Ovary (tissue), 9 donors: Measurements from ENCODE around the gene IDH2. TPM values are rescaled to one million over a fixed set of nuclear protein-coding genes. Genes with fewer than 3 reads are reported as not detected.

Experiments used
- DNase-seq, 5 donors: peaks; one replicate each; pipeline ENCODE4 v3.0.0-alpha.2; 2019 to 2020
- H3K27ac ChIP-seq, 2 donors: fragments of 200-600 bp; one replicate each; pipeline versions ENCODE4 v1.5.1 to v1.8.0; 2019 to 2022
- H3K27me3 ChIP-seq: fragments of 200-600 bp; one replicate; pipeline ENCODE4 v1.8.0; 2022
- H3K36me3 ChIP-seq: fragments of 200-600 bp; sonication (generic); one replicate; pipeline ENCODE4 v1.5.1; 2019
- H3K4me1 ChIP-seq: one replicate; pipeline ENCODE4 v1.8.1; 2013; ENCODE audit warnings: mild to moderate bottlenecking, moderate library complexity; ENCODE audit not compliant: insufficient read depth
- H3K4me3 ChIP-seq: fragments of 200-600 bp; sonication (generic); one replicate; pipeline ENCODE4 v1.5.1; 2017
- H3K9me3 ChIP-seq, 2 donors: fragments of 200-600 bp in 1 of 2; sonication (generic) in 1 of 2; one replicate each; pipeline versions ENCODE4 v1.5.1 to v1.8.1; 2013 to 2019; ENCODE audit warnings: mild to moderate bottlenecking in 1 of 2, moderate library complexity in 1 of 2
- CTCF ChIP-seq, 3 donors: fragments of 450-650 bp in 2 of 3; fragments of 200-600 bp in 1 of 3; IDR thresholded peaks; one replicate each; pipeline versions ENCODE4 v1.5.1 to v1.8.0; 2016 to 2022; ENCODE audit warnings: antibody characterized with exemption in 3 of 3, mild to moderate bottlenecking in 1 of 3
- EP300 ChIP-seq: sonication (generic); formaldehyde crosslinking; IDR thresholded peaks from one replicate; pipeline ENCODE4 v1.6.1; 2017; ENCODE audit warnings: antibody characterized with exemption
- POLR2A ChIP-seq: fragments of 450-650 bp; IDR thresholded peaks from one replicate; pipeline ENCODE4 v1.6.1; 2017; ENCODE audit warnings: antibody characterized with exemption, mild to moderate bottlenecking, moderate library complexity
- WGBS, 3 donors: extraction: QIAGEN DNeasy Blood & Tissue Kit in 1 of 3; methylation state at CpG; one replicate each; pipeline versions ENCODE4 v1.1.5 to v1.1.7; 2013 to 2017; 5-methylcytosine and 5-hydroxymethylcytosine counted together
- intact Hi-C, 4 donors: fragments of 100-400 bp; cut with DNase I; formaldehyde crosslinking; loops; one replicate each; pipeline versions ENCODE4 v1.11.0 to v1.15.1; 2022 to 2023
- polyA plus RNA-seq, 2 donors: library from polyadenylated mRNA; stranded (reverse); fragments of 200-250 nt in 1 of 2; fragments of 350-450 nt in 1 of 2; fragmentation: Illumina TruSeq in 1 of 2; extraction: RNeasy Lipid Tissue Mini Kit (QIAGEN cat#74804) in 1 of 2; gene quantifications; one replicate each; pipeline ENCODE4 v1.2.3, GENCODE V29; 2013 to 2014
- small RNA-seq: library from RNA; depleted of rRNA; stranded (forward); fragments of <200 nt; gene quantifications from one replicate; pipeline ENCODE3, GENCODE V24; 2016
- total RNA-seq, 7 donors: library from RNA; depleted of rRNA in 2 of 7; stranded (reverse); fragments of >200 nt in 2 of 7; fragmentation: NEBNext Ultra II Directional in 3 of 7; extraction: Animal tissue kit (Norgen Biotek cat#: 25700) in 3 of 7; gene quantifications; one replicate each; pipeline versions ENCODE4 v1.1.0 to v1.2.4, GENCODE V29; 2016 to 2023
- donor health status: DM: no; HTN: no; CAD: no; lungs with moderate emphysema.
- donor health status: DM: no; HTN: no; CAD: no.
- donor health status: Bipolar disorder and iron deficiency.
- donor health status: DM: yes; HTN: yes; CAD: no.
- donor health status: DM: no; HTN: no; CAD: no.
- donor health status: DM: yes; HTN: yes; CAD: no.

The IDH2 gene
- total and polyA plus RNA-seq, 9 donors = 13.7 to 44.6 (median 25.4) TPM

- Histone ChIP-seq H3K36me3 (no peaks in the 10 kb centered on the region), H3K4me3 (no peak overlapping the region), H3K27me3 (no peaks in the 10 kb centered on the region), H3K27ac (no peak overlapping the region), H3K4me1 (peaks cover 25% of the 10 kb centered on the region), H3K9me3 (no peaks in the 10 kb centered on the region)
- no peak for TF ChIP-seq CTCF (IDR thresholded peaks at IDR 0.05)
- TF ChIP-seq EP300 = no peak
- no peak for TF ChIP-seq POLR2A
- peak in 1 of 5 donors; percentile 28 for DNase-seq
- intact Hi-C loops = no loop called here
- WGBS, 3 donors = 76 to 79% (median 77%) methylated on average over 19 of the region's 19 CpGs
Observed at GRCh38 chr15:90035095-90035839, 67.0 kb downstream of the IDH2 start.

- Histone ChIP-seq H3K36me3 (no peaks in the 10 kb centered on the region), H3K27me3 (no peaks in the 10 kb centered on the region), H3K9me3 (no peaks in the 10 kb centered on the region), H3K27ac (no peak overlapping the region), H3K4me1 (peaks cover 21% of the 10 kb centered on the region), H3K4me3 (no peak overlapping the region)
- WGBS, 3 donors = 56 to 76% (median 69%) methylated on average over 6 of the region's 6 CpGs
- DNase-seq = no peak
- intact Hi-C loops = no loop called here
- no peak for TF ChIP-seq CTCF (IDR thresholded peaks at IDR 0.05)
- TF ChIP-seq POLR2A = no peak
- TF ChIP-seq EP300 = no peak
Observed at GRCh38 chr15:90033448-90033847, 68.8 kb downstream of the IDH2 start.

Small RNAs within 50 kb of the gene (small RNA-seq; reads per million reads assigned to genes)
- gene RF00066 = not detected

Other genes starting within 250 kb of the IDH2 start
- 10 to 100 TPM; 15.3 to 40.2 (median 30.7) TPM for gene AP3S2, start 208.5 kb downstream of the IDH2 start, total RNA-seq
- 10 to 100 TPM; 17.5 to 57.1 TPM for gene AP3S2, start 208.5 kb downstream of the IDH2 start, polyA plus RNA-seq
- gene ARPIN, start 189.5 kb downstream of the IDH2 start, total RNA-seq = 10 to 100 TPM; 14.2 to 36.5 (median 30.8) TPM
- 10 to 100 TPM; 17.0 to 28.3 TPM for gene ARPIN, start 189.5 kb downstream of the IDH2 start, polyA plus RNA-seq
- gene ZNF710, start 101.1 kb downstream of the IDH2 start, total RNA-seq = 10 to 100 TPM in 5 of 7 donors, 1 to 10 TPM in 2; 6.8 to 19.7 (median 14.5) TPM
- gene ZNF710, start 101.1 kb downstream of the IDH2 start, polyA plus RNA-seq = 10 to 100 TPM in 1 of 2 donors, 1 to 10 TPM in 1; 8.3 to 10.4 TPM
- 10 to 100 TPM; 25.3 to 83.8 (median 51.0) TPM for gene SEMA4B, start 98.9 kb upstream of the IDH2 start, total RNA-seq
- 10 to 100 TPM; 12.4 to 24.4 TPM for gene SEMA4B, start 98.9 kb upstream of the IDH2 start, polyA plus RNA-seq
- 10 to 100 TPM; 18.5 to 68.8 (median 45.0) TPM for gene CIB1, start 131.5 kb upstream of the IDH2 start, total RNA-seq
- gene CIB1, start 131.5 kb upstream of the IDH2 start, polyA plus RNA-seq = 10 to 100 TPM; 40.2 to 53.6 TPM
- 1 to 10 TPM; 2.5 to 9.3 (median 8.3) TPM for gene GDPGP1, start 131.7 kb upstream of the IDH2 start, total RNA-seq
- gene GDPGP1, start 131.7 kb upstream of the IDH2 start, polyA plus RNA-seq = 1 to 10 TPM; 2.0 to 3.0 TPM
- gene TTLL13, start 147.1 kb upstream of the IDH2 start, total RNA-seq = under 1 TPM in 3 of 7 donors, not detected in 4; 0.10 to 0.15 (median 0.13) TPM
- gene TTLL13, start 147.1 kb upstream of the IDH2 start, polyA plus RNA-seq = under 1 TPM; 0.04 to 0.33 TPM
- gene NGRN, start 163.2 kb upstream of the IDH2 start, total RNA-seq = 100 to 1,000 TPM in 3 of 7 donors, 10 to 100 TPM in 4; 52.8 to 111 (median 86.0) TPM
- gene NGRN, start 163.2 kb upstream of the IDH2 start, polyA plus RNA-seq = 100 to 1,000 TPM in 1 of 2 donors, 10 to 100 TPM in 1; 69.8 to 112 TPM
- gene ZNF774, start 249.8 kb upstream of the IDH2 start, total RNA-seq = 1 to 10 TPM in 6 of 7 donors, under 1 TPM in 1; 0.83 to 4.3 (median 2.4) TPM
- 1 to 10 TPM; 1.0 to 4.1 TPM for gene ZNF774, start 249.8 kb upstream of the IDH2 start, polyA plus RNA-seq